ENCODE results near the gene APOOL.

GRCh38 chrX:85004255-85004654 is 578 bp downstream of the APOOL start:
- TF ChIP-seq, protein P1, sequence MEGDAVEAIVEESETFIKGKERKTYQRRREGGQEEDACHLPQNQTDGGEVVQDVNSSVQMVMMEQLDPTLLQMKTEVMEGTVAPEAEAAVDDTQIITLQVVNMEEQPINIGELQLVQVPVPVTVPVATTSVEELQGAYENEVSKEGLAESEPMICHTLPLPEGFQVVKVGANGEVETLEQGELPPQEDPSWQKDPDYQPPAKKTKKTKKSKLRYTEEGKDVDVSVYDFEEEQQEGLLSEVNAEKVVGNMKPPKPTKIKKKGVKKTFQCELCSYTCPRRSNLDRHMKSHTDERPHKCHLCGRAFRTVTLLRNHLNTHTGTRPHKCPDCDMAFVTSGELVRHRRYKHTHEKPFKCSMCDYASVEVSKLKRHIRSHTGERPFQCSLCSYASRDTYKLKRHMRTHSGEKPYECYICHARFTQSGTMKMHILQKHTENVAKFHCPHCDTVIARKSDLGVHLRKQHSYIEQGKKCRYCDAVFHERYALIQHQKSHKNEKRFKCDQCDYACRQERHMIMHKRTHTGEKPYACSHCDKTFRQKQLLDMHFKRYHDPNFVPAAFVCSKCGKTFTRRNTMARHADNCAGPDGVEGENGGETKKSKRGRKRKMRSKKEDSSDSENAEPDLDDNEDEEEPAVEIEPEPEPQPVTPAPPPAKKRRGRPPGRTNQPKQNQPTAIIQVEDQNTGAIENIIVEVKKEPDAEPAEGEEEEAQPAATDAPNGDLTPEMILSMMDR (conservative IDR thresholded peaks at IDR 0.05) = no peak
- TF ChIP-seq EZH2 (IDR thresholded peaks at IDR 0.05; ENCODE audit: low read depth) = no peak
